Measurements from ENCODE around the gene LCN1. TPM values are rescaled to one million over a fixed set of nuclear protein-coding genes. Genes with fewer than 3 reads are reported as not detected.

LCN1 gene
- total RNA-seq, 1 experiment from 2014 or later, result not detected

GRCh38 chr9:135524130-135524861 lies 3.1 kb downstream of the LCN1 start:
- no peak overlapping the region for H3K27ac Mint-ChIP-seq
- WGBS (ENCODE audit: extremely low coverage, insufficient read length, low lambda C conversion rate), result no CpG with 5 or more reads among the region's 27 CpGs

More at GRCh38 chr9:135524130-135524861, 3.1 kb downstream of the LCN1 start:
- H3K4me2 ChIP-seq (ENCODE audit: insufficient read depth, insufficient read length, low read length), result no peak overlapping the region
- no peaks in the 10 kb centered on the region for H3K36me3 Mint-ChIP-seq (ENCODE audit: insufficient read depth in 1 of 3, low read depth in 3 of 3)
- no peaks in the 10 kb centered on the region for H3K9me3 ChIP-seq (ENCODE audit: control insufficient read depth, low read depth, low read length)
- no peak overlapping the region for H3K9ac ChIP-seq (ENCODE audit: extremely low read depth, insufficient read length, low read length)
- H2AK5ac ChIP-seq (ENCODE audit: insufficient read length, low read length), result no peak overlapping the region
- no peak overlapping the region for H3K4ac ChIP-seq (ENCODE audit: low read depth, low read length)
- no peak overlapping the region for H4K5ac ChIP-seq (ENCODE audit: insufficient read length, low read depth, low read length)
- H2BK120ac ChIP-seq (ENCODE audit: low read depth, low read length, poor library complexity, severe bottlenecking), result no peak overlapping the region
- no peak overlapping the region for H2AFZ ChIP-seq (ENCODE audit: low read length)
- no peaks in the 10 kb centered on the region for H3K79me2 ChIP-seq (ENCODE audit: insufficient read depth, low read length)
- no peak overlapping the region for H2BK20ac ChIP-seq (ENCODE audit: low read depth, low read length, poor library complexity, severe bottlenecking)
- H3K56ac ChIP-seq (ENCODE audit: insufficient read length, low read depth, low read length), result no peak overlapping the region
- no peak for TF ChIP-seq CTCF (conservative IDR thresholded peaks at IDR 0.05)
- H3T11ph ChIP-seq (ENCODE audit: low read length), result no peak overlapping the region
- H3K9me3 Mint-ChIP-seq, result peaks cover 0 to 5% of the 10 kb centered on the region in 2 experiments; a peak in 2 of 5 replicates
- no peak overlapping the region for H3K4me3 Mint-ChIP-seq
- H4K91ac ChIP-seq (ENCODE audit: insufficient read length, low read depth, low read length), result no peak overlapping the region
- H3K27me3 ChIP-seq (ENCODE audit: insufficient read depth, low read length), result no peaks in the 10 kb centered on the region
- H3K27me3 Mint-ChIP-seq (ENCODE audit: low read depth), result peaks cover 2% of the 10 kb centered on the region; the same call in 1 of the 2 replicates
- H4K8ac ChIP-seq (replicated peaks; ENCODE audit: insufficient read length, low read depth, low read length), result no peak overlapping the region
- no peak overlapping the region for H3K23ac ChIP-seq (ENCODE audit: insufficient read length, low read depth, low read length)
- H2BK15ac ChIP-seq (ENCODE audit: low read depth, low read length), result no peak overlapping the region
- no peak overlapping the region for H2BK5ac ChIP-seq (ENCODE audit: insufficient read length, low read length)
- no peak overlapping the region for H3K27ac ChIP-seq (ENCODE audit: insufficient read length, low read depth, low read length)
- H3K14ac ChIP-seq (ENCODE audit: insufficient read depth, low read length), result no peak overlapping the region
- no peaks in the 10 kb centered on the region for H3K23me2 ChIP-seq (ENCODE audit: insufficient read length, low read depth, low read length, poor library complexity, severe bottlenecking)
- H2BK12ac ChIP-seq (ENCODE audit: insufficient read length, low read depth, low read length), result no peak overlapping the region
- H4K20me1 ChIP-seq (ENCODE audit: control insufficient read depth, insufficient read depth, insufficient read length), result no peaks in the 10 kb centered on the region
- H3K4me1 ChIP-seq (ENCODE audit: insufficient read depth, low read length), result no peaks in the 10 kb centered on the region; the same call in 1 of the 2 replicates
- DNase-seq, result no peak
- peaks cover 4 to 11% of the 10 kb centered on the region in 2 experiments; a peak in 3 of 4 replicates for H3K4me1 Mint-ChIP-seq
- no peak overlapping the region for H3K18ac ChIP-seq (ENCODE audit: insufficient read length, low read depth, low read length)
- no peaks in the 10 kb centered on the region for H3K79me1 ChIP-seq (ENCODE audit: insufficient read depth, low read depth, low read length, poor library complexity, severe bottlenecking)
